ENCODE data around the gene SSBP3.

GRCh38 chr1:54275349-54275748 lies 130.8 kb downstream of the SSBP3 start:
- TF ChIP-seq CTCF (IDR thresholded peaks at IDR 0.05) (peak in 5 of 7 experiments; percentile 14 to 62 (median 47)), POLR2A (IDR thresholded peaks at IDR 0.05) (peak in 2 of 3 donors; percentile 35 to 48)

All from body of pancreas (tissue), 4 donors.